Erythroblast (primary cell): Measurements from ENCODE around the gene TCP11.

Experiments
- GATA1 ChIP-seq: IDR thresholded peaks from 2 replicates; pipeline ENCODE4 v1.6.1; 2011; ENCODE audit warnings: low read depth, mild to moderate bottlenecking, control low read depth, low read length, moderate library complexity
- POLR2A ChIP-seq: IDR thresholded peaks from 2 replicates; pipeline ENCODE4 v1.6.1; 2011; ENCODE audit warnings: mild to moderate bottlenecking, low read length

GRCh38 chr6:35079311-35080000, 61.7 kb downstream of the TCP11 start:
- TF ChIP-seq POLR2A (no peak), GATA1 (no peak)
